T-helper 2 cell (primary cell): ENCODE results near the gene SHC4.

ENCODE experiments used
- DNase-seq, 5 experiments: peaks; one replicate each; pipeline versions ENCODE4 v3.0.0 to v3.0.0-alpha.2; 2012 to 2022
- total RNA-seq, 2 donors: gene quantifications; one replicate each; lab custom pipeline; 2026; lab: John Stamatoyannopoulos, UW

The SHC4 gene, protein sequence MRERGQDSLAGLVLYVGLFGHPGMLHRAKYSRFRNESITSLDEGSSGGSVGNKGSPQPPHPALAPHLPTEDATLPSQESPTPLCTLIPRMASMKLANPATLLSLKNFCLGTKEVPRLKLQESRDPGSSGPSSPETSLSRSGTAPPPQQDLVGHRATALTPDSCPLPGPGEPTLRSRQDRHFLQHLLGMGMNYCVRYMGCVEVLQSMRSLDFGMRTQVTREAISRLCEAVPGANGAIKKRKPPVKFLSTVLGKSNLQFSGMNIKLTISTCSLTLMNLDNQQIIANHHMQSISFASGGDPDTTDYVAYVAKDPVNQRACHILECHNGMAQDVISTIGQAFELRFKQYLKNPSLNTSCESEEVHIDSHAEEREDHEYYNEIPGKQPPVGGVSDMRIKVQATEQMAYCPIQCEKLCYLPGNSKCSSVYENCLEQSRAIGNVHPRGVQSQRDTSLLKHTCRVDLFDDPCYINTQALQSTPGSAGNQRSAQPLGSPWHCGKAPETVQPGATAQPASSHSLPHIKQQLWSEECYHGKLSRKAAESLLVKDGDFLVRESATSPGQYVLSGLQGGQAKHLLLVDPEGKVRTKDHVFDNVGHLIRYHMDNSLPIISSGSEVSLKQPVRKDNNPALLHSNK
- 0 to 0.47 reads per million in 2 donors for total RNA-seq

DNA sequence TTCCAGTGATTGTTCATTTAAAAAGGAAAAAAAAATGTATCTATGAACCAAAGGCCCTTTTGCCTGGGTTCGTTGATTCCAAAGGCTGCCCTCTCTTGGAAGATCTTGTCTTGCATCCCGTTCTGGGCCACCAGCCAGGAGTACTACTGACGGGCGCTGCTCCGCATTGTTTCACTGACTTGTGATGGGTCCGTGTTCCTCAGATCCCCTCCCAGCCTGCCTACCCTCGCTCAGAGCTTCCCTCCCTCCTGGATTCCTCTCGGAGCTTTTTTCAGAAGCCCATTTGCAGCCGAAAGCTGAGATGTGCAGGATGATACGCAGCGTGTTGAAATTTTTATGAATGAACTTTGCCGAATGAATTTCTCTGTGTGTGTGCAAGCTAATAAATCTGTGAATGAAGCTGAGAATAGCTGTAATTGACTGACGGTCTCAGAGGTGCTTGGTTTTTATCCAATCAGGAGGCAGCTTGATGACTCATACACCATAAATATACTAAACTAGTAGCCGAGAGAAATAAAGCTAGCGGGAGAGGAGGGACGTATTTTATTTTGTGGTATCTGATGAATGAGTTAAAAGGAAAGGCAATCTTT lies at the start of gene SHC4:
Gene SHC4 (minus strand): TSS at position 396 of the 590 bp plus-strand sequence. CDS start 904 bp downstream, outside the sequence.
- DNase-seq: peak in 1 of 5 experiments; percentile 85

DNA sequence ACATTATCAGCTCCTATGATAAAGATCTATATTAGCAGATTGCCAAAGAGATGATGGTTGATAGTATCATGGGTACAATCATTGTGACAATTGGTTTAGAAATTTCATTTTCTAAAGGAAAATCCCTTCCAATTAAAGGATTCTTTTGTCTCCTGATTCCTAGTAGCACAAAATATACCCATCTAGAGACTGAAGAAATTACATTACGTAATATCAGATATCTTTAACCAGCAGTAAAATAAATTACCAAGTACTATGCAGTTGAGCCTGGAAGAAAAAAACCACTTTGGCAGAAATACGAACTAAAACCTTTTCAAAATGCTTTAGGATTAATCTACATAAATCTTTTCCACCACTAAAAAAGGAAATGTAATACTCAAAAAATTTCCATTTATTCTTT lies 35.6 kb upstream of the SHC4 start:
- no peak for DNase-seq

DNA sequence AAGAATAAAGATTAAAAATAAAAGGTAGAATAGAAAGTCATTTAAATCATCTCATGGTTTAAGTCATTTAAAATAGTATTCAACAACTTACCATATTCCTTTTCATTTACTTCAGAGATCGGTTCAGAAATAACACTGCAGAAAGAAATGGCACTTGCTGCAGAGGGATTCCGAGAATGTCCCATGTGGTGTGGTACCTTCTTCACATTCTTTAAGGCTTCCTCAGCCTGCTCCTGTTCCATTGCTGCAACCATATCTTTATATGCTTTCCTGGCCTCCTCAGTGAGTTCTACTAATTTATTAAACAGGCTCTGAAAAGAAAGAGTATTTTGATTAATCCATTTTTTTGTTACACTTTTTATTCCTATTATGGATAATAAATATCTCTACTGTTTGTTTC lies 32.6 kb upstream of the SHC4 start:
- no peak for DNase-seq

DNA sequence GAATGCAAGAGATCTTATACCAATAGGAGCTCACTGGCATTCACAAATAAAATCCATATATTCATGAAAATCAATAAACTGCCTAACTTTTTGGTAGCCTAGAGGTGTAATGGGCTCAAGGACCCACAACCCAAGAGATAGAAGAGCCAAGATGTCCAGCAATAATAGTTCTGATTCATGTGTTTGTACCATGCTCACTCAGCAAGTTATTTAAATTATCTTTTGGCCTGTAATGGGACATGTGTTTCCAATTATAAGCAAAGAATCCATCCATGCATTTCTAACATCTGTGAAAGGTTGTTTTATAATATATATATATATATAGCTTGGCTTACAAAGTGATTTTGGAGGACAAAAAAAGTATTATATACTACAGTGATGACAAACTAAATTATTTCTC lies 29.7 kb upstream of the SHC4 start:
- DNase-seq: no peak

DNA sequence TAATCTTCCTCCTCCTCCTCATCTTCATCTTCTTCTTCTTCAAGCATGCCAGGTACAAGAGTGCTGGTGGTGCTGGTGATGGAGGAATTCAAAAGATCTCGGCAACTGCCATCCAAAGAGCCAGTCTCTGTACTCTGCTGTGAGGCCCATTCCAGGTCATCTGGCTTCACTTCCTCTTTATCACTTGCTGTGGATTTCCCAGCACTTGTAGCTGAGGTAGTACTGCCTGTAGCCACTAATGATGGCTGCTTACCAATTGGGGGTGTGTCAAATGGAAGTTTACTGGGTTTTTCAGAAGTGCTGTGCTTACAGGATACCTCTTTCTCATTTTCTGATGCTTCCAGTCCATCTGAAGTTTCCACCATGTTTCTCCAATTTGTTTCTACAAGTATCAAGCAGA lies 28.8 kb upstream of the SHC4 start:
- no peak for DNase-seq

DNA sequence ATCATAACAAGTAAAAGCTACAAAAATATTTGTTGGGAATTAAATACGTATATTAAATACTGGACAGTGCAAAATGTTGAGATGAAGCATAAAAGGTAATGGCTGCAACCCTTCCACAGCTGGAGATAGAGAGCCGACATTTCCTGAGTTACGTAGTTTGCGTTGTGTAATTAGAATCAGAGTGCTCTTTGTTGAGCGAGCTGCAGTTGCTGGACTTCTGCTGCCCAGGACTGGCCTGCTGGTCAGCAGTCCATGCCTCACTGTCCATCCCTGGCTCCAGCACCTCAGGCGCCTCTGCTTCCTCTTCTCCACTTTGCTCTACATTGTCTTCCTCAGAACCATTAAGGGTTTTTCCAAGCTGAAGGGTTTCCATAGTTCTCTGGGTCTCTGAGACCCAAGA lies 28.4 kb upstream of the SHC4 start:
- DNase-seq: no peak

DNA sequence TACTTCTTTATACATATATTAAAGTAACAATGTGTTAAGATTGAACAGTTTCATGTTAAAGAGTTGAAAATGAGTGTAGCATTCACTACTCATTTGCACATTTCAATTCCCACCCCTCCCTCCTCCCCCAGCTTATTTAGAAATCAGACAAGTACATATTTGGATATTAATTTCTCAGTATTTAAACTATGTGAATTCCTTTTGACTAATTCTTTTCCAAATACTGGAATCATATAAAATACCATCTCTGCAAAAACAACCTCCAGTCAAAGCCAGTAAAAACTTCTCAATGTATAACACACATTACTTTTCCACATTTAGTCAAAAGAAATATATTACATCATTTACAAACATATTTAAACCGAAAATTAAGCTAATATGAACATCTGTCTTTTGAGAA lies 25.5 kb upstream of the SHC4 start:
- no peak for DNase-seq

DNA sequence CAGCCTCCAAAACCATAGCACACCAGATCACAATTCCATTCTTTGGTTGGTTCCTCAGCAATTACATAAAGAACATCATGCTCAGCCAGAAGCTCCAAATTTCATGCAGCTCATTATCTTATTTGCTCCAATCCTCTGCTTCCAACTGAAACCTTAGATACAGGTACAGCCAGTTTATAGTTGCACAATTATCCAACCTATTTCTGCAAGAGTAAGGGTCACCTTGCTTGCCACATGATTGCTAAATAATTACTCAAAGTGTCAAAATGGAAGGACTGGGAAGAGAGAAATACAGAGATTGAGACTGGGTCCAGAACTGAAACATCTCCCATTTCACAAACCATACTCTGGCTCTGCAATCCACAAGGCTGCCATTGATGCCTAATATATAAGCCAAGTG lies 23.4 kb upstream of the SHC4 start:
- DNase-seq: no peak

DNA sequence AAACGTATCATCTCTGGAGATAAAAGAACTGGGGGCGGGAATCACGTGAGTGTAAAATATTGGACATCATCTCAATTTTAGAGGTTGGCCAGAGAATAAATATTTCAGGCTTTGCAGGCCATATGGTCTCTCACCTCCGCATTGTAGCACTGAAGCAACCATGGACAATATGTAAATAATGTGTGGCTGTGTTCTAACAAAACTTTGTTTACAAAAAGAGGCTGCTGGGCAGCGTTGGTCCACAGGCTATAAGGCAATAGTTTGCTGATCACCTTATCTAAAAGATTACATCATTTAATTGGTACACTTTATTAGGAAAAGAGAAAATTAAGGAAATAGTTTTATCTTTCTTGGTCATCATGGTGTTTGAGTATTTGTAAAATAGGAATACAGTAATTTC lies 22.5 kb upstream of the SHC4 start:
- DNase-seq: no peak

DNA sequence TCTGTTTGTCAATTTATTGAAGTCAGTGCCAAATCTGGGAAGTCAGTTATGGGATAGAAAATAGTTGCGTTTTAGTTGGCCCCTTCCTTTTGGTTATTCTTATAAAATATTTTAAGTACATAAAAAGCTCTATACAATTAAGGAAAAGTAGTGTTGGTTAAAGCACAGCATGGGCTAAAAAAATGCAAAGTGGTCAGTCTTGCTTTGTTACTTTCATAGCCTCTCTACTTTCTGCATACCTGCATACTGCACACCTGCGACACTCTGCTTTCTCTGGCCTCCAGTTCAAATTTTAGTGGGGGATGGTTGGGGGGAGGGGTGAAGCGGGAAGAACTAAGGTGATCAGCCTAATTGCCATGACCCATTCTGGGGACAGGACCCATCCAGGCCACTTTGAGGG lies 21.8 kb upstream of the SHC4 start:
- DNase-seq: no peak

DNA sequence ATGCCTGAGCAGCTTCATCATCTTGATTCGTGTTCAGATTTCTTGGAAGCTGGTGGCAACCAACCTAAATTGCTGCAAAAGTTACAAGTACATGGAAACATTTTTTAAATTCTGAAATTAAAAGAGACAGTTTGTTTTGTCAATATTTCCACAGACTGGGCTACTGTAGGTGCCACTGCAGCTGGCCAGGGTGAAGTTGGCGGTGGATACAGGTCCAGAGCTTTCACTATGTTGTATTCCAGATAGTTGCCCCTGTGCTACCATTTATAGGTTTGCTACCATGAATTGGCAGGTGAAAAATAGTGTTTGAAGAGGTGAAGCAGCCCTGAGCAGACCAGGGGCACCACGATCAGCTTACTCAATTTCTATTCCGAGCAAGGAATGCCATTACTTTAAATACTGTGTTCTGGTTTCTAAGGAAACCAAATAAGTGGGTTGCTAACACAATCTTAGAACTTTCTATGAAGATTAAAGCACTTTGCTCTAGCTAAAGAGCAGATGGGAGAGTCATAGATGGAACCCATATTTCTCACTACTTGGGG lies 21.2 kb upstream of the SHC4 start:
- DNase-seq: no peak

DNA sequence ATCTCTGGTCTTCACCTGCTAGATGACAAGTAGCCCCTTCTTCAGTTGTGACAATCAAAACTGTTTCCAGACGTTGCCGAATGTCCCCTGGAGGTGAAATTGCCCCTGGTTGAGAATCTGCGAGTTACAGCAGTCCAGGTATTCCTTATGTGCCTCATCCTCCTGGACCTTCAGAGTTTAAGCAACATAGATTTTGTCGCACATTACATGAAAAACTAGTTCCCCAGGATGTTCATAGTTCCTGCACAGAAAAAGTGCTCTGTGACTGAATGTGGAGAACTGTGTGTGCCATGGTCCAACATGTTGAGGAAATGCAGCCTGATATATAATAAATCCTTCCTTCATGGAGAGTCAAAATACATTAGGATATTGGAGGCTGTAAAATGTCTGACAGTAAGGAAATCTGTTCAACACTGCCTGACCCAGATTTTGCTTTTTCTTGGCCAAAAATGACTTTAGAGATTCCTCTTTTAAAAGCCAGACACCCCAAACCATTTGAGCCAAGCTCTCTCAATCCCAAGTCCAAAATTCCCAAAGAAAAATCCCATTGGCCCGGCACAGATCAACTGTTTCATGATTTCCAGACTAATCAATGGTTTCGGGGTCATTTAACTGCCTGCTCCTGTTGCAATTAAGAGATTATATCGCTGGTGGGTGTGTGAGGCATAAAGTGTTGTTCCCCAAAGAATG lies 20.4 kb upstream of the SHC4 start:
- DNase-seq: no peak

DNA sequence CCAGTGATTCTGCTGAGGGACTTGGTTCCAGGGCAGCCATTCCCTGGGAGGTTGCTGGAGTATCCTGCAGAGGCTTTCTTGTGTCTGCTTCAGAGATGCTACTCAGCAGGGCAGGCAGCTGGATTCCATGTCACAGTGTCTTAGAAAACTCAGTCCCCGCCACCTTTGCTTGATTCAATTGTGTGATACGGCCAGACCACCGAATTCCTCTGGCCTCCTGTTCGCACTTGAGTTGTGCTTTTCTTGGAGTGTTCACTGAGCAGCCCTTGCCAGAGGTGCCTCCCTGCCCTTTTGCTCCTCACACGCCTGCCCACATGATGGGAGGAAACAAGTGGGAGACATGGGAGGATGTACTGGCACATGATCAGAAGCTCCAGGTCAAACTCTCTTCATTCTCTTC lies 19.6 kb upstream of the SHC4 start:
- no peak for DNase-seq

DNA sequence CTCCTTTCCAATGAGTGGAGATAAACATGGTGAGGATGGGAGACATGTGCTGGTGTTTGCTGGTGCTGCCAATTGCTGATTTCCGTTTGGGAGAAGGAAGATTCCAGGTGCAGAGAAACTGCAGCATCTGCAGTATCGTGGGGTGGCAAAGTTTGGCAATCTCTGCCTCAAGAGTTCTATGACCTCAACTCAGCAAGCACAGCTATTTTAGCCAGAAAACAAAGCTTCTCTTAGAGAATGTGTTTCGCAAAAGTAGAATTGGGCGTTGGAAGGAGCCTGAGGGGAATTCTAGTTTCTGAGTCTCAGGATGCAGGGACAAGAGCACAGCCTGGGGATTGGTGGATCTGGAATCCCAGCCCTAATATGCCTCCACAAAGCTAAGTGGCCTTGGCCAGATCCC lies 18.2 kb upstream of the SHC4 start:
- DNase-seq: no peak

DNA sequence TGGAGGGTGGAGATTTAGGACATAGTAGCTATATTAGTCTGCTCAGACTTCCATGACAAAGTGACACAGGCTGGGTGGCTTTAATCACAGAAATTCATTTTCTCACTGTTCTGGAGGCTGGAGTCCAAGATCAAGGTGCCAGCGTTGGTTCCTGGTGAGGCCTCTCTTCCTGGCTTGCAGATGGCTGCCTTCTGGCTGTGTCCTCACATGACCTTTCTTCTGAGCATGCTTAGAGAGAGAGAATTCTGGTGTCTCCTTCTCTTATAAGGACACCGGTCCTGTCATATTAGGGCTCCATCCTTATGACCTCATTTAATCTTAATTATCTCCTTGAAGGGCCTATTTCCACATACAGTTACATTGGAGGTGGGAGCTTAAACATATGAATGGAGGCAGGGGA lies 14.9 kb upstream of the SHC4 start:
- DNase-seq: no peak

DNA sequence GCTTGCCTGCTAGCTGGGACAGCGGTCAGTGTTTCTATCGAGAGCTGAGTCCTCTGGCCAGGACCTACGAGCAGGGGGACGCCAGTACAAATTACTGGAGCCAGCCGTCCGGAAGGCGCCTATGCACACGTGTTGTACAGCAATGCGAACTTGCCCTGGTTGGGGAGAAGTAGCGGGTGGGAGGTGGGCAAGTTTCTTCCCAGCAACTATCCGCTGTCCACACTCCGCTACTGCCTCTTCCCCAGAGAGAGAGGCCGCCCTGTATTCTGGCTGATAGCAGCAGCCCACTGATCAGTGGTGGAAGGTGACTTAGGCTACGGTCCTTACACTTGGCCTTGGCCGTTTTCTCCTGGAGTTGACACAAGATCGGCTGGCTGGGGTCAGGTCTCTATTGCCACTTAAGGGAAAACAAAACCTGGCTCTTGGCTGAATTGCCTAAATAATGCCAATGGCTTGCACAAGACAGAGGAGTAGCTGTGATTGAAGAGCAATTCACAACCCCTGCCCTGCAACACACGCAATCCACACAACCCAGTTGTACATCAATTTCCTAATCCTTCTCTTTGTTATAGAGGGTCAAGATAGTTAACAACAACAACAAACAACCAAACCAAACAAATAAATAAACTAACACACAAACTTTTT lies 12.8 kb upstream of the SHC4 start:
- DNase-seq: no peak

DNA sequence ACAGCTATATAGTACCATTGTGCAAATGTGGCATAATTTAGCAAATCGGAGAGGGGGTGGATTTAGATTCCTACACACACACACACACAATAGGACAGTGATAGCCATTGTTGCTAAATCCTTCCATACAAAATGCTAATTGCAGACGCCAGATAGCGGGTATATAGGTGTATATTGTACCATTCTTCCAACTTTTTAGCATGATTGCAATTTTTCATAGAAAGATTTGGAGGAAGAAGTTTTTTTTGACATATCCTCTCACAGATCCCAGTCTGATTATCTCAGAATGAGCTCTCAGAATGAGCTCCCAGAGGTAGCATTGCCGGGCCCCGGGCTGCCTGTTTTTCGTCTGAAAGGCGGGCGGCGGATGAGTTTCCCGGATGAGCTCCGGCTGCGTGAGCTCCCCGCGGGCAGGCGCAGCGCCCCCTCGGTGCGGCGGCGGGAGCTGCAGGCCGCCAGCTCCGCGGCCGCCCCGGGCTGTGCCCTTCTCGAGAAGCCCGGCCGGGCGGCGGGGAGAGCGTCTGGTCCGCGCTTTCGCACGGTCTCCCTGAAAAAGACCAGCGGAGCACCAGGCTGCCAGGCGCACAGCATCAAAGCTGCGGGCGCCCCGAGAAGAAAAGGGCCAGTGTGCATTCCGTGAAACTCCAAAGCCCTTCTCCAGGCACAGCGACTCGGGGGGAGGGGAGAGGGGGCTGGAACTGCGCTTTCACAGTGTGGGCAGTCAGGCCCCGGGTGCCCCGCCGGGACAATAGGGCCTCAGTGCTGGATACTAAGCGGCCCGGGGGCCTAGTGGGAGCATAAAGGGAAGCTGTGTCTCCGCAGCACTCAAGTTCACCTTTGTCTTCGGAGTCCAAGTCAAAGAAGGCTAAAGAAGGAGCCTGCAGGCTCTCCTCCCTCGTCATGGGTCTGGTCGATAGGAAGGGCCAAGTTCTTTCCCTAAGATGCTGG lies 12.0 kb upstream of the SHC4 start:
- peak; percentile 42 to 87 (median 57) for DNase-seq

DNA sequence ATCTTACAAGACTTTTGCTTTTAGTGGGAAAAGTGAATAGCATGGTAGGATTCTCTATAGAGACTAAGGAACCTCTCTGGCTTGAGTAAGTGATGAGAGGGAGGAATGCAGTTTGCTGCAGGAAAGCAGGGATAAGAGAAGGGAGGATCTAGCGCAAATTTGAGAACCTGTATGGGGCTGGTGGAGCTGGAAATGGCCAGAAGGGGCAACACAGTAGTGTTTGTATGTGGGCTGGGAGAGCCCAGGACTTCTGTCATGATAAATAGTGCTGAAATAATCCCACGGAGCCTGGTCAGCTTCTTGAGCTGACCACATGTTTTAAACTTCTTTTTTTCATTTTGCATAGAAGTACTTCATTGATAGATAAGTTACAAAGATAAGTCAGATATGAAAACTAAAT lies 11.2 kb upstream of the SHC4 start:
- no peak for DNase-seq

DNA sequence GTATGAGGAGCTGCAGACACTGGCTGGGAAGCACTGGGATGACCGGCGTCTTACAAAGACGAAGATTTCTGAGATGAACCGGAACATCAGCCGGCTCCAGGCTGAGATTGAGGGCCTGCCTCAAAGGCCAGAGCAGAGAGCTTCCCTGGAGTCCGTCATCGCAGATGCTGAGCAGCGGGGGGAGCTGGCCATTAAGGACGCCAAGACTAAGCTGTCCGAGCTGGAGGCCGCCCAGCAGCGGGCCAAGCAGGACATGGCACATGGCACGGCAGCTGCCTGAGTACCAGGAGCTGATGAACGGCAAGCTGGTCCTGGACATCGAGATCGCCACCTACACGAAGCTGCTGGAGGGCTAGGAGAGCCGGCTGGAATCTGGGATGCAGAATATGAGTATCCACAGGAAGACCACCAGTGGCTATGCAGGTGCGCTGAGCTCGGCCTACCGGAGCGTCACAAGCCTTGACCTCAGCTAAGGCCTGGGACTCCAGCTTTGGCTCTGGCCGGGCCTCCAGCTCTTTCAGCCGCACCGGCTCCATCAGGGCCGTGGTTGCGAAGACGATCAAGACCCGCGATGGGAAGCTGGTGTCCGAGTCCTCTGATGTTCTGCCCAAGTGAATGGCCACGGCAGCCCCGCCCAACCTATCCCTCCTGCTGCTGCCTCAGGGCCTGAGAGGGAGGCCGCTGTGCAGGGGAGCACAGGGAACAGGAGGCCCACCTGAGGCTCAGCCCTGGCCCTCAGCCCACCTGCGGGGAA lies 9.2 kb upstream of the SHC4 start:
- no peak for DNase-seq

DNA sequence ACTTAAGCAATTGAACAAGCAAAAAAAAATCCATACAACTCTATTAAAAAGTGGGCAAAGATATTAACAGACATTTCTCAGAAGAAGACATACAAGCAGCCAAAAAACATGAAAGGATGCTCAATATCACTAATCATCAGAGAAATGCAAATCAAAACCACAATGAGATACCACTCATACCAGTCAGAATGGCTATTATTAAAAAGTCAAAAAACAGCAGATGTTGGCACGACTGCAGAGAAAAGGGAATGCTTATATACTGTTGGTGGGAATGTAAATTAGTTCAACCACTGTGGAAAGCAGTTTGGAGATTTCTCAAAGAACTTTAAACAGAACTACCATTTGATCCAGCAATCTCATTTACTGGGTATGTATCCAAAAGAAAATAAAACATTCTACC lies 7.2 kb upstream of the SHC4 start:
- DNase-seq: peak in 1 of 5 experiments; percentile 14

DNA sequence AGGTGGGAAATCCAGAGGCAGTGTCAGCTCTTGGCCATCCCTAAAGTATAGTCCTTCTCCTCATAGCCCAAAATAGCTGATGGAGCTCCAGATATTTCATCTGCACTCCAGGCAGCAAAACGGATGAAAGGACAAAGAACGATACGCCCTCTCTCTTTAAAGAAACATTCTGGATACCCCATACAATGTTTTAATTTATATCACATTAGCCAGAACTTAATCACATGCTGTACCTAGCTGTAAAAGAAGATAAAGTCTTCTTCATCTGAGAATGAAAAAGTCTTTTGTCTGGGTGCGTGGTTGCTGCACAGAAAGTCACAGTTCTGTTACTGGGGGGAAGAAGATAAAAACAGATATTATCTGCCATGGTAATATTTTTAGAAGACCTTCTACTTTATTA lies 4.3 kb upstream of the SHC4 start:
- no peak for DNase-seq
